Mucosa of stomach (tissue), 1 donor: ENCODE results near the gene TRABD.
"Not testable (repeated sequence)": the region's sequence is repeated elsewhere in the genome, so short reads cannot be mapped to it uniquely, and the experiment has no call there.

Experiments used
- H3K27me3 ChIP-seq: one replicate; pipeline ENCODE4 v1.7.0; 2013; ENCODE audit warnings: mild to moderate bottlenecking, low read length; ENCODE audit not compliant: control insufficient read depth, insufficient read depth
- H3K36me3 ChIP-seq: one replicate; pipeline ENCODE4 v1.7.0; 2013; ENCODE audit warnings: low read length; ENCODE audit not compliant: control insufficient read depth, insufficient read depth
- H3K4me1 ChIP-seq: one replicate; pipeline ENCODE4 v1.7.0; 2013; ENCODE audit warnings: mild to moderate bottlenecking, low read length; ENCODE audit not compliant: control insufficient read depth, insufficient read depth
- H3K4me3 ChIP-seq: one replicate; pipeline ENCODE4 v1.7.0; 2013; ENCODE audit warnings: low read length
- H3K9ac ChIP-seq: one replicate; pipeline ENCODE4 v1.7.0; 2013; ENCODE audit warnings: mild to moderate bottlenecking, low read length, moderate library complexity
- H3K9me3 ChIP-seq: one replicate; pipeline ENCODE4 v1.7.0; 2013; ENCODE audit warnings: mild to moderate bottlenecking, low read length, moderate library complexity; ENCODE audit not compliant: control insufficient read depth
- donor health status: Pancreatic carcinoma.

Gene TRABD

DNA sequence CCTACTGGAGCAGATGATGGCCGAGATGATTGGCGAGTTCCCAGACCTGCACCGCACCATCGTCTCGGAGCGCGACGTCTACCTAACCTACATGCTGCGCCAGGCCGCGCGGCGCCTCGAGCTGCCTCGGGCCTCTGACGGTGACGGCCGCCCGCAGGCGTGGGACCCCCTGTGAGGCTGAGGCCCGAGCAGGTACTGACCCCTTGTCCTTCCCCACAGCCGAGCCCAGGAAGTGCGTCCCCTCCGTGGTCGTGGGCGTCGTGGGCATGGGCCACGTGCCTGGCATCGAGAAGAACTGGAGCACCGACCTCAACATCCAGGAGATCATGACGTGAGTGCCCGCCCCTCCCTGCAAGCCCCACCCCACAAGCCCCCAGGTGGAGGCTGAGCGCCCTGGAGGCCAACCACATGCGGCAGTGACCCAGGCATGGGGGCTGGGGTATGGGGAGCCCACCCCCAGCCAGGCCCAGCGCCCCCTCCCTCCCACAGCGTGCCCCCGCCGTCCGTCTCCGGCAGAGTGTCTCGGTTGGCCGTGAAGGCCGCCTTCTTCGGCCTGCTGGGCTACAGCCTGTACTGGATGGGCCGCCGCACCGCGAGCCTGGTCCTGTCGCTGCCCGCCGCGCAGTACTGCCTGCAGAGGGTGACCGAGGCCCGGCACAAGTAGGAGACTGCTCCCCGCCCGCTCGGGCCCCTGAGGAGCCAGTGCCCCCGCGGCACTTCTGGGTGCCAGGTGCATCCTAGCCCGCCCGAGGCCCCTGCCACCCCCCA is 12.3 kb downstream of the TRABD start:
- H3K9ac ChIP-seq, result no peak overlapping the region
- H3K27me3 ChIP-seq, result no peaks in the 10 kb centered on the region
- no peak overlapping the region for H3K4me3 ChIP-seq
- peaks cover 18% of the 10 kb centered on the region for H3K4me1 ChIP-seq
- H3K36me3 ChIP-seq, result peaks cover 8% of the 10 kb centered on the region
- no peaks in the 10 kb centered on the region for H3K9me3 ChIP-seq

DNA sequence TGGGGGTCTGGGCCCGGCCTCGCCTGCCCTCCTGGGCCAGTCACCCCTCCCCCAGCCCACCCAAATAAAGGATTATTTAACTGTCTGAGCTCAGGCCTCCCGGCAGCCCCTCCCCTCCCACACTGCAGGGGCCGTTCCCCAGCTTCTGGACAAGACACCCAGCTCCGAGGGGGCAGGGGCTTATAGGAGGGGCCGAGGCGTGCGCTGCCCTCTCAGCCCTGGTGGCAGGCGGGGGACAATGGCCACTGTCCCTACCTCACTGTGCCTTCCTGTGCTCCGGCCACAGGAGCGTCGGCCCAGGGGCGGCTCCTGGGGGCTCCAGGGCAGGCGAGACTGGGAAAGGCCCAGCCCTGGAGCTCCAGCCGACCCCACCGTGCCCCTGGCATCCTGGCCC is 12.9 kb downstream of the TRABD start:
- no peak overlapping the region for H3K4me3 ChIP-seq
- H3K9me3 ChIP-seq, result no peaks in the 10 kb centered on the region
- no peak overlapping the region for H3K9ac ChIP-seq
- peaks cover 8% of the 10 kb centered on the region for H3K36me3 ChIP-seq
- no peaks in the 10 kb centered on the region for H3K27me3 ChIP-seq
- H3K4me1 ChIP-seq, result peaks cover 14% of the 10 kb centered on the region

DNA sequence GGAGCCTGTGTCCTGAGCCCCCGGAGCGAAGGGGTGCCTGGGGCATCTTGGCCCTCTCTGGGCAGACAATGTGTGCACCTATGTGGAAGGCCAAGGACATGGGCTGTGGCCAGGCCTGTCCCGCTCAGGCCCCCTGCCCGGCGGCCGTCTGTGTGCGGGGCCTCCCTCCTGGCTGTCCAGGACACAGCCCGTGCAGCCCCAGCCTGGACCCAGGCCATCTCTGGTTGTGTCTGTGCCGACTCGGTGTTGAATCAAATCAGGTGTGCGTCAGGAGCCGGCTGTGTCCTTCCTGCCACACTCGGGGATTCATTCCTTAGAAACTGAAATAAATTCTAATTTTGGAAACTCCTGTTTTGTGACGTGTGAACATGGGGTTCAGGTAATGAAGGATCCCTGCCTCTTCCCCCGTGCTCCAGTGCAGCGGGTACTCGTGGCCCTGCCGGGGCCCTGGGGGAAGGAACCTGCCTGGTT is 13.6 kb downstream of the TRABD start:
- Histone ChIP-seq H3K36me3 (peaks cover 6% of the 10 kb centered on the region), H3K4me3 (no peak overlapping the region), H3K4me1 (peaks cover 14% of the 10 kb centered on the region), H3K27me3 (no peaks in the 10 kb centered on the region), H3K9ac (no peak overlapping the region), H3K9me3 (no peaks in the 10 kb centered on the region)

DNA sequence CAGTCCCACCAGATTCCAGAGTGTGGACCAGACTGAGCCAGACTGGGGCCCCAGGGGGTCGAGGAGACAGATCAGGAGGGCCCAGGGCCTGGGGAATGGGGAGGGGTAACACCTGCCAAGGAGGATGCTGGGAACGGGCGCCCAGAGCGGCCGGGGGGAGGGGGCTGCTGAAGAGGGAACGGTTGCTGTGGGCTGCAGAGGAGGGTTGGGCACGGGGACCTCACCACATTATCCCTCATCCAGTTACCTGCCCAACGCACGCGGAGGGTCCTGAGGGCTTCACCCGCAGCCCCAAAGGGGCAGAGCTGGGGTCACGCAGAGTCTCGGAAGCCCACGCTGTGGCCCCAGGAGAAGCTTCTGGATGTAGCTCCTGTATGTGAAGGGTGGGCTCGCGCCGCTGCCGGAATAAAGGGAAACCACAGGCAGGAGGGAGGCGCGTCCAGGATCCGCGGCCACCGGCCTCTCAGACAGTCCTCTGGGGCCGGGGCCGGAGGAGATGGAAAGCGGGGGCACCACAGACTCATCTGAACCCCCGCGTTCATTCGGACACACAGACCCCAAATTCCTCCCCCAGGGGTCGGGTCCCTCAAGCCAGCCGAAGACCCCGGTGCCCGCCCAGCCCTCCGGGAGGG is 14.2 kb downstream of the TRABD start:
- peaks cover 14% of the 10 kb centered on the region for H3K4me1 ChIP-seq
- H3K27me3 ChIP-seq, result no peaks in the 10 kb centered on the region
- H3K9me3 ChIP-seq, result no peaks in the 10 kb centered on the region
- peak overlapping the region; percentile 59 for H3K9ac ChIP-seq
- H3K36me3 ChIP-seq, result no peaks in the 10 kb centered on the region
- peak overlapping the region; percentile 46 for H3K4me3 ChIP-seq

DNA sequence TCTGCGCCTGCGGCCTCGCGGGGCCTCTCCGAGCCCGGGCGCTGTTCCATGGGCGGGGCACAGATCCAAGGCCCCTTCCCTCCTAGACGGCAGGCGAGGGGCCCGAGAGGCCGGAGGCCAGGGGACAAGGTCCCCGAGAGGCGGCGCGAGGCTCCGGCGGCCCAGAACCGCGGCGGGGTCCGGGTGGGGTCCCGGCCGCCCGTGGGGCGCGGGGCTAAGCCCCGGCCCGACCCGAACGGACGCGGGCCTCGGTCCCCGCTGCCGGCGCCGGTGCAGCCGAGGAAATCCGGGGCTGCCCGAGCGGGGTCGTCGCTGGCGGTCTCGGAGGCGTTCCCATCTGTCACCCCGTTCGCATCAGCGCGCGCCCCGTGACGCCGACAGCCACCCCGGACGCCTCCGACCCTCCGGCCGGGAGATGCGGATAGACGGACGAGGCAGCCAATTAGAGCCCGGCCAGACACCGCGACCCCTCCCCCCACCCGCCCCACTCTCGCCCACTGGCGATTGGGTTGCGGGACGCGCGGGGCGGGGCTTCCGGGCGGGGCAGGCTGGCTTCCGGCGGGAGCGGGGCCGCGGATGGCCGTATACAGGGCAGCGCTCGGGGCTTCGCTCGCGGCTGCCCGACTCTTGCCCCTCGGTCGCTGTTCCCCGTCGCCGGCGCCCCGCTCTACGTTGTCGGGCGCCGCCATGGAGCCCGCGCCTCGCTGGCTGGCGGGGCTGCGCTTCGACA is 14.9 kb downstream of the TRABD start, which contains the start of gene SELENOO:
TSS of gene SELENOO (plus strand) at position 551 of the 730 bp plus-strand sequence. CDS start at position 577, 26 bp downstream.
- Histone ChIP-seq H3K36me3 (no peaks in the 10 kb centered on the region), H3K27me3 (no peaks in the 10 kb centered on the region), H3K4me1 (peaks cover 14% of the 10 kb centered on the region), H3K9me3 (no peaks in the 10 kb centered on the region), H3K9ac (peak within 1 kb of the TSS; percentile 70), H3K4me3 (peak within 1 kb of the TSS; percentile 46)

DNA sequence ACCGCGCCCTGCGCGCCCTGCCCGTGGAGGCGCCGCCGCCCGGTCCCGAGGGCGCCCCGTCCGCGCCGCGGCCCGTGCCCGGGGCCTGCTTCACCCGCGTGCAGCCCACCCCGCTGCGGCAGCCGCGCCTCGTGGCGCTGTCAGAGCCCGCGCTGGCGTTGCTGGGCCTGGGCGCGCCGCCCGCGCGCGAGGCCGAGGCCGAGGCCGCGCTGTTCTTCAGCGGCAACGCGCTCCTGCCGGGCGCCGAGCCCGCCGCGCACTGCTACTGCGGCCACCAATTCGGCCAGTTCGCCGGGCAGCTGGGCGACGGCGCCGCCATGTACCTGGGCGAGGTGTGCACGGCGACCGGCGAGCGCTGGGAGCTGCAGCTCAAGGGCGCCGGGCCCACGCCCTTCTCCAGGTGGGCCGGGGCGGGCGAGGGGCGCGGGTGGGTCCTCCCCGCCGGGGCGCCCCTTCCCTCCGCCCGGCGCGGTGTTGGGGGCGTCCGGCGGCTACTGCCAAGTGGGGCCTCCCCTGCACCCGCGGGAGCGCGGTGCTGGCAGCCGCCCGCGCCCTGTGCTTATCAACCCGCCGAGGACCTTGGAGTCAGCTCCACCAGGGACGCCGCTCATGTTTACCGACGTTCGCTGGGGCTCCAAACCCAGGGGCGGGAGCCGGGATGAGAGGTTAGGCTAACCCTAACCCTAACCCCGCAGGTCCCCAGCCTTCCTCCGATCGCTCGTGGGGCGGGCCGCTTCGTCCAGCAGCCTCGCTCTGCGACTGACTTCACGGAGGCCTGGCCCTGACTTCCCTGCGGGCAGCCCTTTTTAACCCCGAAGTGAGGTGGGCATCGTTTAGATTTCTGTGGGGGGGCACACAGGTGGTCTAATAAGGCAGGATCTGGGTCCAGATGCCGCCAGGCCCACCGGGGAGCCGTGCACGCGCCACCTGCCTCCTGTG is 15.7 kb downstream of the TRABD start:
- Histone ChIP-seq H3K4me1 (peaks cover 14% of the 10 kb centered on the region), H3K36me3 (peaks cover 7% of the 10 kb centered on the region), H3K9me3 (no peaks in the 10 kb centered on the region), H3K27me3 (no peaks in the 10 kb centered on the region), H3K4me3 (peak overlapping the region; percentile 43), H3K9ac (peak overlapping the region; percentile 70)

DNA sequence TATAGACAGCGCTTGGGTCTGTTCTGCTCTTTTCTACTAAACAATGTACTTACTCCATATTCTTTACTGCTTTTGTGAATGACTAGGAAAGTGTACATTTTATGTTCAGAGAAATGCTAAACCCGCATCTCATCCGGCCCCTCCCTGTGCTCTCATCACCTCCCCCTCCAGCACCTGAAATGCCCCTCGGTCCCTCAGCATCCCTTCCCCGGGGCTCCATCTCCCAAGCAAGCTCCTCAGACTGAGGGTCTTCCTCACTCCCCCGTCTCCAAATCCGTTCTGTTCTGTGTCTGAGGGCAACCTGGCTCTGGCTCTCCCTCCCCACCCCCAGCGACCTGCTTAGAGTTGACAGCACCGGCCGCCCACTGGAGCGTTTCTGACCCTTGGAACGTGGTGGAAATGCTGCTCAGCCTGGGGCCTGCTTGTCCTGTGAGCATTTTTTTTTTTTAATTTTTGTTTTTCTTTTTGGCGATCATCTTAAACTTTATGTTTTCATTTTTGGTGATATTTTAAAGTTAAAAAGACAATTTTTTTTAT is 16.5 kb downstream of the TRABD start:
- Histone ChIP-seq H3K27me3 (no peaks in the 10 kb centered on the region), H3K36me3 (peaks cover 9% of the 10 kb centered on the region), H3K4me1 (peaks cover 14% of the 10 kb centered on the region), H3K9me3 (no peaks in the 10 kb centered on the region), H3K4me3 (peak overlapping the region; percentile 43), H3K9ac (peak overlapping the region; percentile 70)

DNA sequence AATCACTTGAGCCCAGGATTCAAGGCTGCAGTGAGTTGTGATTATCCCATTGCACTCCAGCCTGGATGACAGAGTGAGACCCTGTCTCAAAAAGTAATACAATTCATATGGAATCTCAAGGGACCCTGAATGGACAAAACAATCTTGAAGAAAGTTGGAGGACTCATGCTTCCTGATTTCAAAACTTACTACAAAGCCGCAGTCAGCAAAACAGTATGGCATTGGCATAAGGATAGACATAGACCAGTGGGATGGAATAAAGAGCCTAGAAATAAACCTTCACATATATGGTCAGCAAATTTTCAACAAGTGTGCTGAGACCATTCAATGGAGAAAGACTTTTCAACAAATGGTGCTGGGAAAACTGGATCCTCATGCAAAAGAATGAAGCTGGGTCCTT is 17.6 kb downstream of the TRABD start:
- H3K4me3 ChIP-seq, result no peak overlapping the region

DNA sequence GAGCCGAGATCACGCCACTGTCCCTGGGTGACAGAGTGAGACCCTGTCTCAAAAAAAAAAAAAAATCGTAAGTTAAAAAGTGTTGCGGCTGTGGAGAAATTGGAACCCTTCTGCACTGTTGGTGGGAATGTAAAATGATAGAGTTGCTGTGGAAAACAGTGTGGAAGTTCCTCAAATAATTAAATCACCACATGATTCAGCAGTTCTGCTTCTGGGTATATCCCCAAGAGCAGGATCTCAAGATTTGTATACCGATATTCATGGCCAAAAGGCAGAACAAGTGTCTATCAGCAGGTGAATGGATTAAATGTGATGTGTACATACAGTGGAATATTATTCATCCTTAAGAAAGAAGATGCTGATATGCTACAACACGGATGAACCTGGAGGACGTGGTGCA is 18.9 kb downstream of the TRABD start:
- Histone ChIP-seq H3K36me3 (peaks cover 9% of the 10 kb centered on the region), H3K4me3 (no peak overlapping the region), H3K9ac (no peak overlapping the region), H3K27me3 (no peaks in the 10 kb centered on the region), H3K4me1 (peaks cover 14% of the 10 kb centered on the region), H3K9me3 (no peaks in the 10 kb centered on the region)

More for the DNA sequence above, 17.6 kb downstream of the TRABD start:
- no peaks in the 10 kb centered on the region for H3K9me3 ChIP-seq
- peaks cover 9% of the 10 kb centered on the region for H3K36me3 ChIP-seq
- H3K9ac ChIP-seq, result no peak overlapping the region
- peaks cover 14% of the 10 kb centered on the region for H3K4me1 ChIP-seq
- H3K27me3 ChIP-seq, result no peaks in the 10 kb centered on the region

DNA sequence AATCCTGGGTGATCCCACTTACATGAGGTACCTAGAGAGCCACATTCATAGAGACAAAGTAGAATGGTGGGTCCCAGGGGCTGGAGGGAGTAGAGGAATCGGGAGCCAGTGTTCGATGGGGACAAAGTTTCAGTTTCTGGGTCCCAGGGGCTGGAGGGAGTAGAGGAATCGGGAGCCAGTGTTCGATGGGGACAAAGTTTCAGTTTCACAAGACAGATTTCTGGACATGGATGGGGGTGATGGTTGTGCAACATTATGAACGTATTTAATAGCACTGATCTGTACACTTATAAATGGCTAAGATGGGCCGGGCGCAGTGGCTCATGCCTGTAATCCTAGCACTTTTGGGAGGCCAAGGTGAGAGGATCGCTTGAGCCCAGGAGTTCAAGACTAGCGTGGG is 19.3 kb downstream of the TRABD start:
- H3K36me3 ChIP-seq, H3K9ac ChIP-seq, H3K9me3 ChIP-seq, H3K4me1 ChIP-seq, H3K4me3 ChIP-seq, H3K27me3 ChIP-seq: not testable (repeated sequence)
